WI38 (cell line): Measurements from ENCODE around the gene UNC13D.

Source experiments
- H3K4me3 ChIP-seq: 2 replicates; pipeline ENCODE4 v1.5.1; 2011; ENCODE audit warnings: low read depth, mild to moderate bottlenecking, control low read depth, low read length
- CTCF ChIP-seq: IDR thresholded peaks from 2 replicates; pipeline ENCODE4 v1.5.1; 2012; ENCODE audit warnings: low read depth, mild to moderate bottlenecking, control low read depth, low read length

The UNC13D gene

GRCh38 chr17:75827308-75828075 is 16.7 kb downstream of the UNC13D start:
- no peak overlapping the region for H3K4me3 ChIP-seq
- TF ChIP-seq CTCF = peak; percentile 43

GRCh38 chr17:75826561-75827307 is 17.5 kb downstream of the UNC13D start:
- TF ChIP-seq CTCF = no peak
- no peak overlapping the region for H3K4me3 ChIP-seq

DNA sequence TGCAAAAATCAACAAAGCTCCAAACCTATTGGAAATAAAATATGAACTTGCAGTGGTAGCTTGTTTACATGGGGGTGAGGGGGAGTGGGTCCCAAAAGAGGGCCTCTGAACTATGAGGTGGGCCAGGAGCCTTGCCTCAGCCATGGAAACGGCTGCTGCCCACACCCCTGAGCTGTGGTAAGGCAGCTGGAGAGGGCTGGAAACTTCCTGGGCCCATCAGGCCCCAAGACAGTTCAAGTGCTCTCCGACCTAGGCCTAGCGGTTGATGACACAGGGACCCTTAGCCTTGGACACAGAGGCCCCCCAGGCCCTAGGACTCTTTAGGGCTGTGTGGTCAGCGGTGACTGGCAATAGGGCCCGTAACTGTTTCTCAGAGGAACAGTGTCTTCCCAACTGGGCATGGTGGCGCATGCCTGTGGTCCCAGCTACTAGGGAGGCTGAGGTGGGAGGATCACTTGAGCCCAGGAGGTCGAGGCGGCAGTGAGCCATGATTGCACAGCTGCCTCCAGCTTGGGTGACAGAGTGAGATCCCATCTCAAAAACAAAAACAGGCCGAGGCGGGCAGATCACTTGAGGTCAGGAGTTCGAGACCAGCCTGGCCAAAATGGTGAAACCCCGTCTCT is 18.3 kb downstream of the UNC13D start:
- TF ChIP-seq CTCF = no peak
- H3K4me3 ChIP-seq = no peak overlapping the region

GRCh38 chr17:75825149-75825552 is 19.1 kb downstream of the UNC13D start:
- H3K4me3 ChIP-seq = no peak overlapping the region
- no peak for TF ChIP-seq CTCF

GRCh38 chr17:75824666-75825065 is 19.5 kb downstream of the UNC13D start:
- H3K4me3 ChIP-seq = no peak overlapping the region
- TF ChIP-seq CTCF = no peak

DNA sequence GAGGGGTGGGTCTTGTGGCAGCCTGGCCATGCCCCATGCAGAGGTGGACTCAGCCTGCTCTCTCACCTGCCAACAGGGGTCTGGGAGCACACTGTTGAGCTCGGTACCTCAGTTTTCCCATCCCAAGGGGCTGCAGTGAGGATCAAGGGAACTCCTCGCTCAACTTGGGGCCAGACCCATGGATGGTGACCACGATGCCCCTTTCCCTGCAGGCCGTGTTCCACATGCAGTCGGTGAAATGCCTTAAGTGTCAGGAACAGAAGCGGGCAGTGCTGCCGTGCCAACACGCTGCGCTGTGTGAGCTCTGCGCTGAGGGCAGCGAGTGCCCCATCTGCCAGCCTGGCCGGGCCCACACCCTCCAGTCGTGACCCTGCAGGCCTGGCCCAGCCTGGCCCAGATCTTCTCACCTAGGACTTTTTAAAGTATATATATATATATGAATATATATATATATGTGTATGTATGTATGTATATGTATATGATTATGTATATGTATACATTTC is 20.1 kb downstream of the UNC13D start:
- H3K4me3 ChIP-seq = no peak overlapping the region
- TF ChIP-seq CTCF = no peak
